K562 (cell line): ENCODE results near the gene OR5H15. TPM values are rescaled to one million over a fixed set of nuclear protein-coding genes. Genes with fewer than 3 reads are reported as not detected.

Experiments
- ATAC-seq: fragments of 200-7000 bp; cut with Tn5 transposase; 3 replicates; pipeline ENCODE4 v1.9.1; 2020; ENCODE audit warnings: moderate library complexity
- BruUV-seq: library from RNA; stranded (reverse); fragments of 400-500 nt; replicated peaks from 2 replicates; lab custom pipeline; 2021; lab: Mats Ljungman, UMichigan
- CTCF ChIA-PET: fragments of 300-600 bp; formaldehyde crosslinking; extraction: SDS; loops from one replicate; lab custom pipeline; 2021; ENCODE audit warnings: low intra/inter-chr PET ratio; lab: Yijun Ruan, JAX
- POLR2A ChIA-PET: fragments of 300-600, 350-650 bp; sonication (Branson Sonifier 250); formaldehyde crosslinking; extraction: SDS; loops from one replicate; lab custom pipeline; 2021; ENCODE audit warnings: antibody characterized with exemption, inconsistent platforms; lab: Yijun Ruan, JAX
- DNase-seq, 4 experiments: peaks; one replicate each; pipeline versions ENCODE4 v3.0.0 to v3.0.0-alpha.2; 2011 to 2018; ENCODE audit warnings: low spot score in 3 of 4, mixed read lengths in 3 of 4; ENCODE audit errors: extremely low read depth in 1 of 4
- FAIRE-seq: peaks from 2 replicates; lab custom pipeline; 2011; peaks lifted over from hg19 to GRCh38; lab: Jason Lieb, UNC
- H2AFZ ChIP-seq: 2 replicates; pipeline ENCODE4 v1.6.0; 2011; ENCODE audit warnings: low read depth, low read length, control low read depth, inconsistent platforms
- H3K27ac ChIP-seq: fragments of 200-600 bp; 3 replicates; pipeline ENCODE4 v1.8.0; 2011; ENCODE audit warnings: low read depth, mild to moderate bottlenecking, control low read depth, inconsistent platforms, low read length, moderate library complexity, mixed read lengths; ENCODE audit errors: extremely low read depth
- H3K27me3 ChIP-seq, 2 experiments: fragments of 300-600 bp in 1 of 2; 2 replicates in 1 of 2; 3 replicates in 1 of 2; pipeline versions ENCODE4 v1.6.0 to v1.8.0; 2011; ENCODE audit warnings: inconsistent platforms in 2 of 2, low read length in 2 of 2, mild to moderate bottlenecking in 1 of 2, mixed read lengths in 1 of 2, moderate library complexity in 1 of 2; ENCODE audit not compliant: control insufficient read depth in 2 of 2, insufficient read depth in 2 of 2
- H3K36me3 ChIP-seq: fragments of 300-600 bp; 3 replicates; pipeline ENCODE4 v1.8.0; 2011; ENCODE audit warnings: mild to moderate bottlenecking, low read length, inconsistent platforms; ENCODE audit not compliant: control insufficient read depth, insufficient read depth
- H3K4me1 ChIP-seq, 2 experiments: fragments of 200-600 bp in 1 of 2; replicated peaks in 1 of 2; 2 replicates in 1 of 2; 3 replicates in 1 of 2; pipeline versions ENCODE4 v1.5.1 to v1.8.0; 2011; ENCODE audit warnings: inconsistent platforms in 2 of 2, low read length in 2 of 2, mild to moderate bottlenecking in 1 of 2, mixed read lengths in 1 of 2, moderate library complexity in 1 of 2; ENCODE audit not compliant: control insufficient read depth in 2 of 2, insufficient read depth in 2 of 2
- H3K4me2 ChIP-seq: 2 replicates; pipeline ENCODE4 v1.6.1; 2011; ENCODE audit warnings: low read length, control low read depth, inconsistent platforms, mixed read lengths; ENCODE audit not compliant: insufficient read depth
- H3K4me3 ChIP-seq: fragments of 200-600 bp; sonication (generic), shearing (Covaris generic); 2 replicates; pipeline ENCODE4 v1.5.1; 2016; ENCODE audit warnings: control low read depth, inconsistent platforms
- H3K79me2 ChIP-seq: fragments of 200-600 bp; 3 replicates; pipeline ENCODE4 v1.8.0; 2011; ENCODE audit warnings: low read length, inconsistent platforms; ENCODE audit not compliant: control insufficient read depth, insufficient read depth
- H3K9ac ChIP-seq, 2 experiments: 2 replicates each; pipeline versions ENCODE4 v1.6.0 to v1.6.1; 2011; ENCODE audit warnings: low read depth in 2 of 2, low read length in 2 of 2, control low read depth in 1 of 2, inconsistent platforms in 1 of 2, mild to moderate bottlenecking in 1 of 2, mixed read lengths in 1 of 2; ENCODE audit not compliant: insufficient read depth in 1 of 2
- H3K9me1 ChIP-seq: one replicate; pipeline ENCODE4 v1.6.0; 2011; ENCODE audit warnings: inconsistent platforms, mild to moderate bottlenecking, low read length, moderate library complexity; ENCODE audit not compliant: control insufficient read depth, insufficient read depth
- H3K9me3 ChIP-seq: replicated peaks from 2 replicates; pipeline ENCODE4 v1.5.1; 2011; ENCODE audit warnings: low read depth, low read length, inconsistent platforms; ENCODE audit not compliant: control insufficient read depth, insufficient read depth
- H4K20me1 ChIP-seq: replicated peaks from 2 replicates; pipeline ENCODE4 v1.6.1; 2011; ENCODE audit warnings: low read length, inconsistent platforms, mixed read lengths; ENCODE audit not compliant: control insufficient read depth, insufficient read depth
- DMBX1 ChIP-seq: fragments of 250-450 bp; sonication (Bioruptor Pico); IDR thresholded peaks from 2 replicates; pipeline ENCODE4 v1.8.0; 2022; ENCODE audit warnings: inconsistent platforms, mild to moderate bottlenecking, moderate library complexity, borderline replicate concordance
- KHSRP ChIP-seq: fragments of 450-650 bp; IDR thresholded peaks from 2 replicates; pipeline ENCODE4 v1.6.1; 2017
- MYBL2 ChIP-seq, 2 experiments: fragments of 450-650 bp in 1 of 2; sonication (generic) in 1 of 2; formaldehyde crosslinking in 1 of 2; IDR thresholded peaks; 2 replicates each; pipeline versions ENCODE4 v1.6.1 to v1.8.1; 2017 to 2022; ENCODE audit warnings: borderline replicate concordance in 1 of 2, inconsistent platforms in 1 of 2, low read depth in 1 of 2, mild to moderate bottlenecking in 1 of 2, missing genetic modification reagents in 1 of 2, moderate library complexity in 1 of 2
- NR2F6 ChIP-seq: fragments of 450-650 bp; formaldehyde crosslinking; IDR thresholded peaks from 2 replicates; pipeline ENCODE4 v1.4.0; 2020; ENCODE audit warnings: mild to moderate bottlenecking
- SREBF1 ChIP-seq: fragments of 150-350 bp; IDR thresholded peaks from 2 replicates; pipeline ENCODE4 v1.6.1; 2014; ENCODE audit warnings: antibody characterized with exemption, low read depth, low read length, borderline replicate concordance
- ZNF282 ChIP-seq: sonication (generic); formaldehyde crosslinking; IDR thresholded peaks from 2 replicates; pipeline ENCODE4 v1.8.1; 2023; ENCODE audit warnings: missing genetic modification reagents
- ZNF398 ChIP-seq: fragments of 250-450 bp; sonication (Bioruptor Pico); IDR thresholded peaks from 2 replicates; pipeline ENCODE4 v1.8.0; 2021; ENCODE audit warnings: moderate library complexity, mild to moderate bottlenecking, inconsistent platforms
- ZNF699 ChIP-seq: fragments of 250-450 bp; sonication (Bioruptor Pico); IDR thresholded peaks from 2 replicates; pipeline ENCODE4 v1.8.0; 2021; ENCODE audit warnings: mild to moderate bottlenecking, moderate library complexity; ENCODE audit not compliant: insufficient replicate concordance
- ZNF707 ChIP-seq: fragments of 250-450 bp; sonication (Bioruptor Pico); conservative IDR thresholded peaks from 2 replicates; pipeline ENCODE4 v1.8.0; 2022; ENCODE audit warnings: inconsistent platforms, mild to moderate bottlenecking, moderate library complexity
- WGBS: fragments of 100-300 bp; shearing (Covaris generic); methylation state at CpG from one replicate; pipeline ENCODE4 v1.1.6; 2016; ENCODE audit warnings: low coverage, mixed read lengths; ENCODE audit not compliant: insufficient coverage; ENCODE audit errors: missing lambda C conversion rate; 5-methylcytosine and 5-hydroxymethylcytosine counted together
- in situ Hi-C: fragments of 300-500 bp; cut with MboI; formaldehyde crosslinking; loops from 4 replicates; pipeline ENCODE4 v1.15.0; 2018; ENCODE audit warnings: inconsistent platforms, mixed read lengths
- intact Hi-C: fragments of 100-400 bp; cut with micrococcal nuclease; formaldehyde crosslinking; loops from 2 replicates; pipeline ENCODE4 v1.14.2; 2022
- polyA plus RNA-seq, 8 experiments: library from polyadenylated mRNA; depleted of rRNA in 4 of 8; stranded (reverse) in 5 of 8; unstranded in 3 of 8; fragments of >200 nt; fragmentation: Nextera tagmentation in 2 of 8; fragmentation: Illumina TruSeq in 1 of 8; extraction: Ambion mirVana in 2 of 8; extraction: Trizol in 1 of 8; gene quantifications; 2 replicates each; pipeline versions ENCODE4 v1.2.1 to v1.2.3, GENCODE V29; 2011 to 2014; ENCODE audit warnings: inconsistent platforms in 1 of 8, missing spikeins in 1 of 8
- total RNA-seq, 7 experiments: library from RNA; depleted of rRNA in 6 of 7; stranded (reverse); fragments of >200 nt in 6 of 7; fragmentation: Illumina TruSeq in 2 of 7; extraction: Trizol in 2 of 7; gene quantifications; 2 replicates each; pipeline versions ENCODE4 v1.2.1 to v1.2.3, GENCODE V29; 2011 to 2021; ENCODE audit warnings: low replicate concordance in 1 of 7

The OR5H15 gene
- total and polyA plus RNA-seq, 9 of the 15 experiments (the other 6 are each of a cell fraction or from before 2014, with no cell fraction given) = not detected

- no peak overlapping the region for H3K9ac ChIP-seq
- DNase-seq = no peak
- H3K36me3 ChIP-seq = no peaks in the 10 kb centered on the region
- intact Hi-C loops = no loop called here
- no peak overlapping the region for H3K4me2 ChIP-seq
- no peaks in the 10 kb centered on the region for H3K27me3 ChIP-seq
- no peak for ATAC-seq
- H3K9me3 ChIP-seq = no peaks in the 10 kb centered on the region
- in situ Hi-C loops = no loop called here
- no peaks in the 10 kb centered on the region for H3K9me1 ChIP-seq
- TF ChIP-seq KHSRP = no peak
- TF ChIP-seq NR2F6 (CRISPR knock-in tag) = no peak
- TF ChIP-seq MYBL2 (IDR thresholded peaks at IDR 0.05; ENCODE audit: low read depth) = no peak
- no peak for TF ChIP-seq MYBL2 (CRISPR knock-in tag; IDR thresholded peaks at IDR 0.05; ENCODE audit: borderline replicate concordance)
- no peak for TF ChIP-seq DMBX1
- no peak for TF ChIP-seq ZNF699
- no peak for TF ChIP-seq ZNF707
- no peak for TF ChIP-seq SREBF1
- no peak for TF ChIP-seq ZNF282
- no peak for TF ChIP-seq ZNF398 (CRISPR knock-in tag)
- H3K4me3 ChIP-seq = no peak overlapping the region
- no peak overlapping the region for H2AFZ ChIP-seq
- ChIA-PET CTCF (no interaction called here), POLR2A (no interaction called here)
- H3K4me1 ChIP-seq = no peaks in the 10 kb centered on the region
- H4K20me1 ChIP-seq = no peaks in the 10 kb centered on the region
- FAIRE-seq = no peak
- 0% methylated on average over 3 of the region's 3 CpGs for WGBS
- H3K79me2 ChIP-seq = no peaks in the 10 kb centered on the region
- H3K27ac ChIP-seq = no peak overlapping the region
- BruUV-seq = no TSS peak
Measured at GRCh38 chr3:98215051-98215450, 48.6 kb downstream of the OR5H15 start.

Other genes with a start within 250 kb of the OR5H15 start
Only the 7 nearest of the 9 such genes appear.
- not detected in 2 replicates for gene GABRR3, start 131.4 kb upstream of the OR5H15 start, total RNA-seq (2014; rRNA removed)
- gene GABRR3, start 131.4 kb upstream of the OR5H15 start, total RNA-seq (2014; rRNA removed; fragmentation: Illumina TruSeq; extraction: Trizol) = not detected in 2 replicates
- gene GABRR3, start 131.4 kb upstream of the OR5H15 start, total RNA-seq (2015; rRNA removed; fragmentation: Illumina TruSeq; extraction: Trizol) = not detected in 2 replicates
- gene GABRR3, start 131.4 kb upstream of the OR5H15 start, total RNA-seq (2021) = not detected in 2 replicates
- not detected in 2 replicates for gene GABRR3, start 131.4 kb upstream of the OR5H15 start, polyA plus RNA-seq (2011; rRNA removed)
- not detected in 2 replicates for gene GABRR3, start 131.4 kb upstream of the OR5H15 start, polyA plus RNA-seq (2014; fragmentation: Illumina TruSeq; extraction: Trizol)
- gene GABRR3, start 131.4 kb upstream of the OR5H15 start, polyA plus RNA-seq (2014; fragmentation: Nextera tagmentation; extraction: Ambion mirVana) = not detected
- not detected in 2 replicates for gene GABRR3, start 131.4 kb upstream of the OR5H15 start, polyA plus RNA-seq (2014; rRNA removed)
- gene OR5AC2, start 79.5 kb upstream of the OR5H15 start, total RNA-seq (2014; rRNA removed) = not detected in 2 replicates
- gene OR5AC2, start 79.5 kb upstream of the OR5H15 start, total RNA-seq (2014; rRNA removed; fragmentation: Illumina TruSeq; extraction: Trizol) = not detected in 2 replicates
- not detected in 2 replicates for gene OR5AC2, start 79.5 kb upstream of the OR5H15 start, total RNA-seq (2015; rRNA removed; fragmentation: Illumina TruSeq; extraction: Trizol)
- gene OR5AC2, start 79.5 kb upstream of the OR5H15 start, total RNA-seq (2021) = not detected in 2 replicates
- not detected in 2 replicates for gene OR5AC2, start 79.5 kb upstream of the OR5H15 start, polyA plus RNA-seq (2011; rRNA removed)
- gene OR5AC2, start 79.5 kb upstream of the OR5H15 start, polyA plus RNA-seq (2014; fragmentation: Illumina TruSeq; extraction: Trizol) = not detected in 2 replicates
- not detected for gene OR5AC2, start 79.5 kb upstream of the OR5H15 start, polyA plus RNA-seq (2014; fragmentation: Nextera tagmentation; extraction: Ambion mirVana)
- gene OR5AC2, start 79.5 kb upstream of the OR5H15 start, polyA plus RNA-seq (2014; rRNA removed) = not detected in 2 replicates
- gene OR5H1, start 36.0 kb upstream of the OR5H15 start, total RNA-seq (2014; rRNA removed) = not detected in 2 replicates
- gene OR5H1, start 36.0 kb upstream of the OR5H15 start, total RNA-seq (2014; rRNA removed; fragmentation: Illumina TruSeq; extraction: Trizol) = not detected in 2 replicates
- not detected in 2 replicates for gene OR5H1, start 36.0 kb upstream of the OR5H15 start, total RNA-seq (2015; rRNA removed; fragmentation: Illumina TruSeq; extraction: Trizol)
- not detected in 2 replicates for gene OR5H1, start 36.0 kb upstream of the OR5H15 start, total RNA-seq (2021)
- gene OR5H1, start 36.0 kb upstream of the OR5H15 start, polyA plus RNA-seq (2011; rRNA removed) = not detected in 2 replicates
- gene OR5H1, start 36.0 kb upstream of the OR5H15 start, polyA plus RNA-seq (2014; fragmentation: Illumina TruSeq; extraction: Trizol) = not detected in 2 replicates
- gene OR5H1, start 36.0 kb upstream of the OR5H15 start, polyA plus RNA-seq (2014; fragmentation: Nextera tagmentation; extraction: Ambion mirVana) = not detected
- gene OR5H1, start 36.0 kb upstream of the OR5H15 start, polyA plus RNA-seq (2014; rRNA removed) = not detected in 2 replicates
- gene OR5H14, start 19.2 kb upstream of the OR5H15 start, total RNA-seq (2014; rRNA removed) = not detected in 2 replicates
- gene OR5H14, start 19.2 kb upstream of the OR5H15 start, total RNA-seq (2014; rRNA removed; fragmentation: Illumina TruSeq; extraction: Trizol) = not detected in 2 replicates
- not detected in 2 replicates for gene OR5H14, start 19.2 kb upstream of the OR5H15 start, total RNA-seq (2015; rRNA removed; fragmentation: Illumina TruSeq; extraction: Trizol)
- not detected in 2 replicates for gene OR5H14, start 19.2 kb upstream of the OR5H15 start, total RNA-seq (2021)
- gene OR5H14, start 19.2 kb upstream of the OR5H15 start, polyA plus RNA-seq (2011; rRNA removed) = not detected in 2 replicates
- not detected in 2 replicates for gene OR5H14, start 19.2 kb upstream of the OR5H15 start, polyA plus RNA-seq (2014; fragmentation: Illumina TruSeq; extraction: Trizol)
- not detected for gene OR5H14, start 19.2 kb upstream of the OR5H15 start, polyA plus RNA-seq (2014; fragmentation: Nextera tagmentation; extraction: Ambion mirVana)
- not detected in 2 replicates for gene OR5H14, start 19.2 kb upstream of the OR5H15 start, polyA plus RNA-seq (2014; rRNA removed)
- not detected in 2 replicates for gene OR5H6, start 97.5 kb downstream of the OR5H15 start, total RNA-seq (2014; rRNA removed)
- gene OR5H6, start 97.5 kb downstream of the OR5H15 start, total RNA-seq (2014; rRNA removed; fragmentation: Illumina TruSeq; extraction: Trizol) = not detected in 2 replicates
- gene OR5H6, start 97.5 kb downstream of the OR5H15 start, total RNA-seq (2015; rRNA removed; fragmentation: Illumina TruSeq; extraction: Trizol) = not detected in 2 replicates
- gene OR5H6, start 97.5 kb downstream of the OR5H15 start, total RNA-seq (2021) = not detected in 2 replicates
- gene OR5H6, start 97.5 kb downstream of the OR5H15 start, polyA plus RNA-seq (2011; rRNA removed) = not detected in 2 replicates
- not detected in 2 replicates for gene OR5H6, start 97.5 kb downstream of the OR5H15 start, polyA plus RNA-seq (2014; fragmentation: Illumina TruSeq; extraction: Trizol)
- under 1 TPM in 1 of 2 experiments, not detected in 1; 0.08 TPM for gene OR5H6, start 97.5 kb downstream of the OR5H15 start, polyA plus RNA-seq (2014; fragmentation: Nextera tagmentation; extraction: Ambion mirVana)
- not detected in 2 replicates for gene OR5H6, start 97.5 kb downstream of the OR5H15 start, polyA plus RNA-seq (2014; rRNA removed)
- gene OR5H2, start 115.8 kb downstream of the OR5H15 start, total RNA-seq (2014; rRNA removed) = not detected in 2 replicates
- not detected in 2 replicates for gene OR5H2, start 115.8 kb downstream of the OR5H15 start, total RNA-seq (2014; rRNA removed; fragmentation: Illumina TruSeq; extraction: Trizol)
- gene OR5H2, start 115.8 kb downstream of the OR5H15 start, total RNA-seq (2015; rRNA removed; fragmentation: Illumina TruSeq; extraction: Trizol) = not detected in 2 replicates
- not detected in 2 replicates for gene OR5H2, start 115.8 kb downstream of the OR5H15 start, total RNA-seq (2021)
- gene OR5H2, start 115.8 kb downstream of the OR5H15 start, polyA plus RNA-seq (2011; rRNA removed) = not detected in 2 replicates
- gene OR5H2, start 115.8 kb downstream of the OR5H15 start, polyA plus RNA-seq (2014; fragmentation: Illumina TruSeq; extraction: Trizol) = not detected in 2 replicates
- gene OR5H2, start 115.8 kb downstream of the OR5H15 start, polyA plus RNA-seq (2014; fragmentation: Nextera tagmentation; extraction: Ambion mirVana) = not detected
- gene OR5H2, start 115.8 kb downstream of the OR5H15 start, polyA plus RNA-seq (2014; rRNA removed) = not detected in 2 replicates
- gene OR5K4, start 187.2 kb downstream of the OR5H15 start, total RNA-seq (2014; rRNA removed) = not detected in 2 replicates
- gene OR5K4, start 187.2 kb downstream of the OR5H15 start, total RNA-seq (2014; rRNA removed; fragmentation: Illumina TruSeq; extraction: Trizol) = not detected in 2 replicates
- not detected in 2 replicates for gene OR5K4, start 187.2 kb downstream of the OR5H15 start, total RNA-seq (2015; rRNA removed; fragmentation: Illumina TruSeq; extraction: Trizol)
- gene OR5K4, start 187.2 kb downstream of the OR5H15 start, total RNA-seq (2021) = not detected in 2 replicates
- gene OR5K4, start 187.2 kb downstream of the OR5H15 start, polyA plus RNA-seq (2011; rRNA removed) = not detected in 2 replicates
- not detected in 2 replicates for gene OR5K4, start 187.2 kb downstream of the OR5H15 start, polyA plus RNA-seq (2014; fragmentation: Illumina TruSeq; extraction: Trizol)
- gene OR5K4, start 187.2 kb downstream of the OR5H15 start, polyA plus RNA-seq (2014; fragmentation: Nextera tagmentation; extraction: Ambion mirVana) = not detected
- not detected in 2 replicates for gene OR5K4, start 187.2 kb downstream of the OR5H15 start, polyA plus RNA-seq (2014; rRNA removed)